GM19239 (cell line): ENCODE measurements around the gene ATP5MC2.
"Not testable (repeated sequence)": the region's sequence is repeated elsewhere in the genome, so short reads cannot be mapped to it uniquely, and the experiment has no call there.

Source experiments
- DNase-seq: peaks from one replicate; pipeline ENCODE4 v3.0.0; 2011; ENCODE audit warnings: low spot score; ENCODE audit not compliant: insufficient read length
- FAIRE-seq: peaks from 2 replicates; lab custom pipeline; 2011; peaks lifted over from hg19 to GRCh38; lab: Jason Lieb, UNC

The ATP5MC2 gene

GRCh38 chr12:53675701-53676607 lies at the start of gene ATP5MC2:
Gene ATP5MC2 (minus strand): TSS chr12:53676083. CDS start chr12:53672614, 3,469 bp downstream.
- DNase-seq (peak; percentile 90), FAIRE-seq (peak; percentile 98)

GRCh38 chr12:53722450-53723041 lies 46.7 kb upstream of the ATP5MC2 start:
- DNase-seq (peak; percentile 33), FAIRE-seq (no peak)

GRCh38 chr12:53720946-53721345 lies 45.1 kb upstream of the ATP5MC2 start:
- FAIRE-seq: no peak
- no peak for DNase-seq

GRCh38 chr12:53719649-53720048 lies 43.8 kb upstream of the ATP5MC2 start:
- no peak for FAIRE-seq
- no peak for DNase-seq

- DNase-seq, FAIRE-seq: not testable (repeated sequence)
These were observed 42.7 kb upstream of the ATP5MC2 start for GRCh38 chr12:53718567-53718966.

GRCh38 chr12:53717319-53717718 lies 41.4 kb upstream of the ATP5MC2 start:
- DNase-seq (no peak), FAIRE-seq (no peak)

GRCh38 chr12:53714004-53714403 lies 38.1 kb upstream of the ATP5MC2 start:
- FAIRE-seq (no peak), DNase-seq (no peak)

GRCh38 chr12:53713516-53713915 lies 37.6 kb upstream of the ATP5MC2 start:
- DNase-seq (no peak), FAIRE-seq (no peak)

- FAIRE-seq (no peak), DNase-seq (no peak)
These were observed 36.3 kb upstream of the ATP5MC2 start for GRCh38 chr12:53712059-53712643.

- DNase-seq (no peak), FAIRE-seq (no peak)
These were observed 34.2 kb upstream of the ATP5MC2 start for GRCh38 chr12:53710091-53710490.

GRCh38 chr12:53709671-53710070 lies 33.8 kb upstream of the ATP5MC2 start:
- FAIRE-seq (no peak), DNase-seq (no peak)

GRCh38 chr12:53706080-53706479 lies 30.2 kb upstream of the ATP5MC2 start:
- no peak for DNase-seq
- no peak for FAIRE-seq

- FAIRE-seq: no peak
- no peak for DNase-seq
These were observed 27.9 kb upstream of the ATP5MC2 start for GRCh38 chr12:53703756-53704155.

- DNase-seq (peak; percentile 57), FAIRE-seq (peak; percentile 74)
These were observed 25.8 kb upstream of the ATP5MC2 start for GRCh38 chr12:53701518-53702264.

GRCh38 chr12:53700567-53700966 lies 24.7 kb upstream of the ATP5MC2 start:
- no peak for DNase-seq
- no peak for FAIRE-seq

- FAIRE-seq (no peak), DNase-seq (no peak)
These were observed 23.8 kb upstream of the ATP5MC2 start for GRCh38 chr12:53699678-53700025.

- FAIRE-seq: no peak
- DNase-seq: no peak
These were observed 23.2 kb upstream of the ATP5MC2 start for GRCh38 chr12:53698948-53699677.

- FAIRE-seq (no peak), DNase-seq (no peak)
These were observed 20.9 kb upstream of the ATP5MC2 start for GRCh38 chr12:53696655-53697331.

GRCh38 chr12:53696285-53696654 lies 20.4 kb upstream of the ATP5MC2 start:
- no peak for DNase-seq
- FAIRE-seq: peak; percentile 87
